Measurements from ENCODE around the gene SLC6A11.
A peak's percentile ranks its signal among the peaks of the same experiment; 100 is the strongest.

SLC6A11 gene

GRCh38 chr3:10810376-10810775 is 5.7 kb upstream of the SLC6A11 start:
- Histone ChIP-seq H3K4me3 (ENCODE audit: low read length) (no peak overlapping the region), H2AK5ac (ENCODE audit: low read length) (no peak overlapping the region), H2BK15ac (replicated peaks; ENCODE audit: low read depth) (no peak overlapping the region), H3K79me1 (ENCODE audit: low read length) (no peaks in the 10 kb centered on the region), H3K36me3 (ENCODE audit: control insufficient read depth, insufficient read depth, low read length) (no peaks in the 10 kb centered on the region), H3K56ac (ENCODE audit: low read length) (no peak overlapping the region), H3K23ac (ENCODE audit: low read length) (no peak overlapping the region), H3K4ac (ENCODE audit: low read depth, low read length) (no peak overlapping the region), H3K27me3 (ENCODE audit: insufficient read depth, low read length, poor library complexity) (peaks cover 5% of the 10 kb centered on the region), H4K5ac (ENCODE audit: low read length) (no peak overlapping the region), H3K4me1 (ENCODE audit: control insufficient read depth, low read depth, low read length) (no peaks in the 10 kb centered on the region), H2BK120ac (ENCODE audit: low read depth, low read length) (no peak overlapping the region), H3K4me2 (ENCODE audit: low read length) (no peak overlapping the region), H2BK5ac (ENCODE audit: low read length) (no peak overlapping the region), H3K27ac (ENCODE audit: low read depth, low read length) (no peak overlapping the region), H3K18ac (ENCODE audit: low read length) (no peak overlapping the region), H3K9ac (ENCODE audit: low read length) (no peak overlapping the region), H4K8ac (ENCODE audit: low read depth, low read length) (no peak overlapping the region), H3K79me2 (ENCODE audit: control insufficient read depth, insufficient read depth, low read length) (no peaks in the 10 kb centered on the region)
- no CpG with 5 or more reads among the region's 3 CpGs for WGBS (ENCODE audit: extremely low coverage, insufficient coverage, low lambda C conversion rate)
- DNase-seq, result no peak

- Histone ChIP-seq H3K18ac (ENCODE audit: low read length) (no peak overlapping the region), H4K8ac (ENCODE audit: low read depth, low read length) (no peak overlapping the region), H2BK120ac (ENCODE audit: low read depth, low read length) (no peak overlapping the region), H3K27ac (ENCODE audit: low read depth, low read length) (no peak overlapping the region), H4K5ac (ENCODE audit: low read length) (no peak overlapping the region), H2BK15ac (replicated peaks; ENCODE audit: low read depth) (no peak overlapping the region), H3K9ac (ENCODE audit: low read length) (no peak overlapping the region), H3K79me1 (ENCODE audit: low read length) (no peaks in the 10 kb centered on the region), H3K4me1 (ENCODE audit: control insufficient read depth, low read depth, low read length) (no peaks in the 10 kb centered on the region), H2BK5ac (ENCODE audit: low read length) (no peak overlapping the region), H3K4ac (ENCODE audit: low read depth, low read length) (no peak overlapping the region), H3K23ac (ENCODE audit: low read length) (no peak overlapping the region), H3K27me3 (ENCODE audit: insufficient read depth, low read length, poor library complexity) (peaks cover 12% of the 10 kb centered on the region), H3K79me2 (ENCODE audit: control insufficient read depth, insufficient read depth, low read length) (no peaks in the 10 kb centered on the region), H3K36me3 (ENCODE audit: control insufficient read depth, insufficient read depth, low read length) (no peaks in the 10 kb centered on the region), H3K56ac (ENCODE audit: low read length) (no peak overlapping the region), H3K4me2 (ENCODE audit: low read length) (no peak overlapping the region), H2AK5ac (ENCODE audit: low read length) (no peak overlapping the region), H3K4me3 (ENCODE audit: low read length) (no peak overlapping the region)
- no CpG with 5 or more reads among the region's 1 CpG for WGBS (ENCODE audit: extremely low coverage, insufficient coverage, low lambda C conversion rate)
- DNase-seq, result no peak
Measured at GRCh38 chr3:10813425-10813824, 2.6 kb upstream of the SLC6A11 start.

GRCh38 chr3:10814623-10815022 is 1.4 kb upstream of the SLC6A11 start:
- Histone ChIP-seq H2BK5ac (ENCODE audit: low read length) (no peak overlapping the region), H3K23ac (ENCODE audit: low read length) (no peak overlapping the region), H3K27ac (ENCODE audit: low read depth, low read length) (no peak overlapping the region), H2BK120ac (ENCODE audit: low read depth, low read length) (no peak overlapping the region), H3K4me2 (ENCODE audit: low read length) (no peak overlapping the region), H3K36me3 (ENCODE audit: control insufficient read depth, insufficient read depth, low read length) (no peaks in the 10 kb centered on the region), H3K18ac (ENCODE audit: low read length) (no peak overlapping the region), H3K27me3 (ENCODE audit: insufficient read depth, low read length, poor library complexity) (peaks cover 12% of the 10 kb centered on the region), H3K4me3 (ENCODE audit: low read length) (no peak overlapping the region), H4K8ac (ENCODE audit: low read depth, low read length) (no peak overlapping the region), H3K79me1 (ENCODE audit: low read length) (no peaks in the 10 kb centered on the region), H3K9ac (ENCODE audit: low read length) (no peak overlapping the region), H2AK5ac (ENCODE audit: low read length) (no peak overlapping the region), H2BK15ac (replicated peaks; ENCODE audit: low read depth) (no peak overlapping the region), H3K79me2 (ENCODE audit: control insufficient read depth, insufficient read depth, low read length) (no peaks in the 10 kb centered on the region), H3K4ac (ENCODE audit: low read depth, low read length) (no peak overlapping the region), H4K5ac (ENCODE audit: low read length) (no peak overlapping the region), H3K4me1 (ENCODE audit: control insufficient read depth, low read depth, low read length) (no peaks in the 10 kb centered on the region), H3K56ac (ENCODE audit: low read length) (no peak overlapping the region)
- no peak for DNase-seq
- no CpG with 5 or more reads among the region's 7 CpGs for WGBS (ENCODE audit: extremely low coverage, insufficient coverage, low lambda C conversion rate)

- Histone ChIP-seq H3K27me3 (ENCODE audit: insufficient read depth, low read length, poor library complexity) (peaks cover 12% of the 10 kb centered on the region), H3K18ac (ENCODE audit: low read length) (no peak overlapping the region), H3K27ac (ENCODE audit: low read depth, low read length) (no peak overlapping the region), H3K36me3 (ENCODE audit: control insufficient read depth, insufficient read depth, low read length) (no peaks in the 10 kb centered on the region), H3K4me1 (ENCODE audit: control insufficient read depth, low read depth, low read length) (no peaks in the 10 kb centered on the region), H3K56ac (ENCODE audit: low read length) (peak overlapping the region; percentile 58), H3K9ac (ENCODE audit: low read length) (no peak overlapping the region), H3K4me2 (ENCODE audit: low read length) (no peak overlapping the region), H2BK120ac (ENCODE audit: low read depth, low read length) (no peak overlapping the region), H4K8ac (ENCODE audit: low read depth, low read length) (no peak overlapping the region), H3K79me2 (ENCODE audit: control insufficient read depth, insufficient read depth, low read length) (no peaks in the 10 kb centered on the region), H3K23ac (ENCODE audit: low read length) (no peak overlapping the region), H4K5ac (ENCODE audit: low read length) (no peak overlapping the region), H3K79me1 (ENCODE audit: low read length) (no peaks in the 10 kb centered on the region), H3K4ac (ENCODE audit: low read depth, low read length) (no peak overlapping the region), H2BK5ac (ENCODE audit: low read length) (no peak overlapping the region), H2AK5ac (ENCODE audit: low read length) (no peak overlapping the region), H3K4me3 (ENCODE audit: low read length) (no peak overlapping the region), H2BK15ac (replicated peaks; ENCODE audit: low read depth) (no peak overlapping the region)
- DNase-seq, result no peak
- WGBS (ENCODE audit: extremely low coverage, insufficient coverage, low lambda C conversion rate), result no CpG with 5 or more reads among the region's 10 CpGs
Measured at GRCh38 chr3:10815487-10815886, 541 bp upstream of the SLC6A11 start.

GRCh38 chr3:10816863-10817253 is 830 bp downstream of the SLC6A11 start:
- no peak overlapping the region for H2BK120ac ChIP-seq (ENCODE audit: low read depth, low read length)
- H3K36me3 ChIP-seq (ENCODE audit: control insufficient read depth, insufficient read depth, low read length), result no peaks in the 10 kb centered on the region
- no peak overlapping the region for H3K4me3 ChIP-seq (ENCODE audit: low read length)
- H3K18ac ChIP-seq (ENCODE audit: low read length), result no peak overlapping the region
- H3K27me3 ChIP-seq (ENCODE audit: insufficient read depth, low read length, poor library complexity), result peaks cover 12% of the 10 kb centered on the region
- no CpG with 5 or more reads among the region's 10 CpGs for WGBS (ENCODE audit: extremely low coverage, insufficient coverage, low lambda C conversion rate)
- no peak overlapping the region for H2BK15ac ChIP-seq (replicated peaks; ENCODE audit: low read depth)
- no peak overlapping the region for H3K56ac ChIP-seq (ENCODE audit: low read length)
- no peak overlapping the region for H3K4me2 ChIP-seq (ENCODE audit: low read length)
- H3K79me2 ChIP-seq (ENCODE audit: control insufficient read depth, insufficient read depth, low read length), result no peaks in the 10 kb centered on the region
- no peak overlapping the region for H3K9ac ChIP-seq (ENCODE audit: low read length)
- H2BK5ac ChIP-seq (ENCODE audit: low read length), result no peak overlapping the region
- H4K8ac ChIP-seq (ENCODE audit: low read depth, low read length), result no peak overlapping the region
- DNase-seq, result no peak
- H3K4ac ChIP-seq (ENCODE audit: low read depth, low read length), result no peak overlapping the region
- no peak overlapping the region for H4K5ac ChIP-seq (ENCODE audit: low read length)
- no peak overlapping the region for H3K27ac ChIP-seq (ENCODE audit: low read depth, low read length)
- H3K4me1 ChIP-seq (ENCODE audit: control insufficient read depth, low read depth, low read length), result no peaks in the 10 kb centered on the region
- H3K23ac ChIP-seq (ENCODE audit: low read length), result no peak overlapping the region
- H2AK5ac ChIP-seq (ENCODE audit: low read length), result no peak overlapping the region
- no peaks in the 10 kb centered on the region for H3K79me1 ChIP-seq (ENCODE audit: low read length)

- Histone ChIP-seq H3K79me2 (ENCODE audit: control insufficient read depth, insufficient read depth, low read length) (no peaks in the 10 kb centered on the region), H3K79me1 (ENCODE audit: low read length) (no peaks in the 10 kb centered on the region), H3K18ac (ENCODE audit: low read length) (no peak overlapping the region), H4K5ac (ENCODE audit: low read length) (no peak overlapping the region), H3K56ac (ENCODE audit: low read length) (no peak overlapping the region), H3K27me3 (ENCODE audit: insufficient read depth, low read length, poor library complexity) (peaks cover 12% of the 10 kb centered on the region), H3K4me3 (ENCODE audit: low read length) (no peak overlapping the region), H2BK15ac (replicated peaks; ENCODE audit: low read depth) (no peak overlapping the region), H3K4me2 (ENCODE audit: low read length) (no peak overlapping the region), H3K4me1 (ENCODE audit: control insufficient read depth, low read depth, low read length) (no peaks in the 10 kb centered on the region), H2BK5ac (ENCODE audit: low read length) (no peak overlapping the region), H3K4ac (ENCODE audit: low read depth, low read length) (no peak overlapping the region), H4K8ac (ENCODE audit: low read depth, low read length) (no peak overlapping the region), H2BK120ac (ENCODE audit: low read depth, low read length) (no peak overlapping the region), H2AK5ac (ENCODE audit: low read length) (no peak overlapping the region), H3K9ac (ENCODE audit: low read length) (no peak overlapping the region), H3K23ac (ENCODE audit: low read length) (no peak overlapping the region), H3K27ac (ENCODE audit: low read depth, low read length) (no peak overlapping the region), H3K36me3 (ENCODE audit: control insufficient read depth, insufficient read depth, low read length) (no peaks in the 10 kb centered on the region)
- WGBS (ENCODE audit: extremely low coverage, insufficient coverage, low lambda C conversion rate), result no CpG with 5 or more reads among the region's 11 CpGs
- no peak for DNase-seq
Measured at GRCh38 chr3:10817506-10817905, 1.5 kb downstream of the SLC6A11 start.
